HFF-Myc (cell line): ENCODE results near the gene PIBF1.
"Not testable (repeated sequence)": the region's sequence is repeated elsewhere in the genome, so short reads cannot be mapped to it uniquely, and the experiment has no call there.

Source experiments
- DNase-seq: peaks from one replicate; pipeline ENCODE4 v3.0.0-alpha.2; 2011; ENCODE audit warnings: low read depth; ENCODE audit errors: extremely low read depth
- H3K4me3 ChIP-seq: replicated peaks from 2 replicates; pipeline ENCODE4 v1.5.1; 2011; ENCODE audit warnings: low read depth, mild to moderate bottlenecking, control low read depth, low read length
- CTCF ChIP-seq: IDR thresholded peaks from 2 replicates; pipeline ENCODE4 v1.5.1; 2012; ENCODE audit warnings: mild to moderate bottlenecking, low read depth, low read length, control low read depth; ENCODE audit errors: missing control alignments

PIBF1 gene

DNA sequence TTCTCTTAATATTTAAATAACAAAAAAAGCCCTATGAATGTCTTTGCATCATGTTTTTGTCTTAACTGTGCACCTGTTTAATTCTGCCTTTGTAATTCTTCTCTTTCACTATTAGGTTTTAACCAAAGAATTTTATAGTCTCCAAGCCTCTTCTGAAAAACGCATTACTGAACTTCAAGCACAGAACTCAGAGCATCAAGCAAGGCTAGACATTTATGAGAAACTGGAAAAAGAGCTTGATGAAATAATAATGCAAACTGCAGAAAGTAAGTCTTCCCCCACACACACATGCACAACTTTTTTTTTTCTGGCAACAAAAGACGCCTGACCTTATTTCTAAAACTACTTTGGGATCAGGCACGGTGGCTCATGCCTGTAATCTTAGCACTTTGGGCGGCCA is 126.5 kb downstream of the PIBF1 start:
- H3K4me3 ChIP-seq = no peak overlapping the region
- DNase-seq = no peak
- no peak for TF ChIP-seq CTCF

GRCh38 chr13:72911981-72912380 is 130.0 kb downstream of the PIBF1 start:
- H3K4me3 ChIP-seq = no peak overlapping the region
- no peak for TF ChIP-seq CTCF
- no peak for DNase-seq

- TF ChIP-seq CTCF = no peak
- no peak for DNase-seq
Observed at GRCh38 chr13:72920097-72920496, 138.2 kb downstream of the PIBF1 start.

GRCh38 chr13:72931311-72931710 is 149.4 kb downstream of the PIBF1 start:
- TF ChIP-seq CTCF = no peak
- no peak for DNase-seq
- no peak overlapping the region for H3K4me3 ChIP-seq

More at GRCh38 chr13:72920097-72920496, 138.2 kb downstream of the PIBF1 start:
- H3K4me3 ChIP-seq = no peak overlapping the region

- DNase-seq = no peak
- no peak overlapping the region for H3K4me3 ChIP-seq
- no peak for TF ChIP-seq CTCF
Observed at GRCh38 chr13:72932250-72932649, 150.3 kb downstream of the PIBF1 start.

- DNase-seq, H3K4me3 ChIP-seq: not testable (repeated sequence)
Observed at GRCh38 chr13:72946267-72946666, 164.3 kb downstream of the PIBF1 start.

GRCh38 chr13:72952529-72953141 is 170.7 kb downstream of the PIBF1 start:
- TF ChIP-seq CTCF = no peak
- no peak for DNase-seq
- H3K4me3 ChIP-seq = no peak overlapping the region
